Measurements from ENCODE around the gene OR6C76.

OR6C76 gene

DNA sequence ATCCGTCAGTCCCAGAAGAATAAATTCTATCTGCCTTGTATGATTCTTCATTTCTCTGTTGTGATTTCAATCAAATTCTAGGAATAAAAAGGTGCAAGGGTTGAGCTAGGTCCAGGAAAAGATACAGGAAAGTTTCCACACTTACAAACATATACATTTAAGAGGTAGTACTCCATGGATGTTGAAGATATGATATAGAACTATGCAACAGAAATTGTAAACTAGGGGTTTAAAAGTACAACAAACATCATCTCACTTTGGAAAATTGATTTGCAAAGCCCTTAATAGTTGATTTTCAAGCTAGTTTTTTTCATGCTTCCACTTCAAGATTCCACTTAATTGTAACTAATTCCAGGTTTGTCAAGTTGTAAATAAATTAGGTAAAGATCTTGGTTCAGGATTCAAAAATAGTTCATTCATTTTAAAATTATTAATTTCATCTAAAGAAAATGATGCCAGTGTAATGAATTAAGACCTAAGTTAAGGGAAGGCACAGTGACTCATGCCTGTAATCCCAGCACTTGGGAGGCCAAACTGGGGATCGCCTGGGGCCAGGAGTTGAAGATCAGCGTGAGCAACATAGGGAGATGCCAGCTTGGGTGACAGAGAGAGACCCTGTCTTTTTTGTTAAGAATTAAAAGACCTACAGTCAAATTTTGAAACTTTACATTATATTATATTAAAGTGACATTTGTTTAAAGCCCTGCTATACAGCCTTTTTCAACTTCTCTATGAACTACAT is 44.2 kb downstream of the OR6C76 start, which contains the start of gene OR6C70:
OR6C70 (minus strand) TSS at position 51 of the 742 bp plus-strand sequence; CDS start at position 51, 0 bp downstream.
- DNase-seq, result no peak

DNA sequence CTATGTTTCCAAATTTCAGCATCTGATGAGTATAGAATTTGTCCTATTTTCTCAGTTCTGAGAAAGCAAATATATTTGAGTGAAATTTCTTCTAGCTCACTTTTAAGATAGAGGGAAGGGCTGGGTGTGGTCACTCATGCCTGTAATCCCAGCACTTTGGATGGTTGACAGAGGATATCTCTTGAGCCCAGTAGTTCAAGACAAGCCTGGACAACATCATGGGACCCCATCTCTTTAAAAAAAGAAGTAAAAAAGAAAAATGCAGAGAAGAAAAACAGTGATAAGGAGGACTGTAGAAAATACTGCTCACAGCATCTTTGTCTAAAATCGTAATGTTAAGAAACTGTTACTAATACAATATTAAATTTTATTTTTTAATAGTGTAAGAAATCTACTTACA is 46.2 kb downstream of the OR6C76 start:
- DNase-seq, result no peak
